GM12873 (cell line): ENCODE measurements around the gene PIP5K1A.

ENCODE experiments used
- TF ChIP-seq, protein P1 (sequence below): IDR thresholded peaks from 2 replicates; pipeline ENCODE4 v1.5.1; 2012; ENCODE audit warnings: low read depth, mild to moderate bottlenecking, moderate library complexity, low read length, control low read depth; ENCODE audit not compliant: insufficient read depth; ENCODE audit errors: missing control alignments

PIP5K1A gene

DNA sequence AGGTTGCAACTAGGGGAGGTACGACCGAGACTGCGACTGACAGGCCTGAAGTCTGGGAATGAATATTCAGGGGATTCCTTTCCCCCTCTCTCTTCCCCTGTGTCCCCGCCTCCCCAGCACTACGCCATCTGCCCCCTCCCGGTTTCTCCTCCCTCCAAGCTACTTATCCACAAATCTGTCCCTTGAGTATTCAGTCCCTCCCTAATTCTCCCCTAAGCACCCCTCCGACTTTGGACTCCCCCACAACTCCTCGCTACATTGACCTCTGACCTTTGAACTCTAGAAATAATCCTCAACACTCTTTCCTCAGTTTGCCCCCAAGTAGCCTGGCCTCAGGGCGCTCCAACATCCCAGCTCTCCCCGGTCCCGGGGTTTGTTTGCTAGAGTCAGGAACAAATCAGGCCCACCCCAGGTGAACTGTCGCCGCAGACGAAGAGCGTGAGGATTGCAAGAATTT lies 33.0 kb upstream of the PIP5K1A start:
- TF ChIP-seq, protein P1, sequence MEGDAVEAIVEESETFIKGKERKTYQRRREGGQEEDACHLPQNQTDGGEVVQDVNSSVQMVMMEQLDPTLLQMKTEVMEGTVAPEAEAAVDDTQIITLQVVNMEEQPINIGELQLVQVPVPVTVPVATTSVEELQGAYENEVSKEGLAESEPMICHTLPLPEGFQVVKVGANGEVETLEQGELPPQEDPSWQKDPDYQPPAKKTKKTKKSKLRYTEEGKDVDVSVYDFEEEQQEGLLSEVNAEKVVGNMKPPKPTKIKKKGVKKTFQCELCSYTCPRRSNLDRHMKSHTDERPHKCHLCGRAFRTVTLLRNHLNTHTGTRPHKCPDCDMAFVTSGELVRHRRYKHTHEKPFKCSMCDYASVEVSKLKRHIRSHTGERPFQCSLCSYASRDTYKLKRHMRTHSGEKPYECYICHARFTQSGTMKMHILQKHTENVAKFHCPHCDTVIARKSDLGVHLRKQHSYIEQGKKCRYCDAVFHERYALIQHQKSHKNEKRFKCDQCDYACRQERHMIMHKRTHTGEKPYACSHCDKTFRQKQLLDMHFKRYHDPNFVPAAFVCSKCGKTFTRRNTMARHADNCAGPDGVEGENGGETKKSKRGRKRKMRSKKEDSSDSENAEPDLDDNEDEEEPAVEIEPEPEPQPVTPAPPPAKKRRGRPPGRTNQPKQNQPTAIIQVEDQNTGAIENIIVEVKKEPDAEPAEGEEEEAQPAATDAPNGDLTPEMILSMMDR = no peak

DNA sequence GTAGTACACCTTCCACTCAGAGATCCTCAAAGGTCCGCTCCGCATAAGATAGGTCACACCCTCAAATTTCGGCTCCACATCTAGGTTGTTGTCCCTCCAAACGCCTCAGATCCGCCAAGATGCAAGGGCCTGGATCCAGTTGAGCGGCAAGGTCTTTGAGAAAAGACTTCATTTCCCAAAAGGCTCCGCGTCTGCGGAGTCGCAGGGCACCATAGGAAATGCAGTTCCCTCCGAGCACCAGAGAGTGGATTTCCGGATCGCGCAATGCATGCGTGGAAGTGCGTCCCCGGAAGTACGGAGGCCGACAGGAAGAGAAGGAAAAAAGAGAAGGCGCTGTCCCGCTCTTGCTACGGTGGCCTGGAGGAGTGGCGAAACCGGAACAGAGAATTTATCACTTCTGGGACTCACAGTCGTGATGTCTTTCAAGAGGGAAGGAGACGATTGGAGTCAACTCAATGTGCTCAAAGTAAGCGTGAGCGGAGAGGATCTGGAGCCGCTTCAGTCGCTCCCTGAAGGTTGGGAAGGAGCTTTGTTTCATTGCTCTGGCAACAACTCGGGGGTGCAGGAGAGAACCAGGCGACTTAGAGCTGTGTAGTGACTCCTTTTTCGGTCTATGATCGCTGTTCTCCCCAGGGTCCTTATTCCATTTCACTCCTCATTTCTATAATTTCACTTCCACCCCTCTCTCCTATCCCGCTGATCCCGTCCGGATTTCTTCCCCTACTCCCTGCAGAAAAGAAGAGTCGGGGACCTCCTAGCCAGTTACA lies 32.4 kb upstream of the PIP5K1A start, which contains the start of the genes LYSMD1 and SCNM1:
LYSMD1 (minus strand) TSS at position 165 of the 767 bp plus-strand sequence. CDS start 644 bp downstream, outside the sequence.
SCNM1 (plus strand) TSS at position 407 of the 767 bp plus-strand sequence; CDS start at position 416, 9 bp downstream.
- TF ChIP-seq, protein P1 = no peak

DNA sequence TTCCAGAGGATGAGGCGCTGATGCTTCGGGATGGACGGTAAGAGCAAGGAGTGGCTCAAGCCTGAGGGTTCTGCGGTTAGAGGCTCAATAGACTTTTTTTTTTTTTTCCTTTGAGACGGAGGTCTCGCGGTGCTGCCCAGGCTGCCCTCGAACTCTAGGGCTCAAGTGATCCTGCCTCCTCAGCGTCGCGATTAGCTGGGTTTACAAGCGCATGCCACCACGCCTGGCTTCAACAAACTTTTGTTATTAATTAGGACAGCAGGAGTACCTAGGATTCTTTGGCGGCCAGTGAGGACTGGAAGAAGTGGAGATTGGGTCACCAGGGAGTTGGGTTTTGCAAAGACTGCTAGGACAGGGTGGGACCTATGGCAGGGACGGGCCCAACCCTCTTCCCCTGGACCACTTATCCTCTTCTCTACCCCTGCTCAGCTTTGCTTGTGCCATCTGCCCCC lies 31.8 kb upstream of the PIP5K1A start:
- TF ChIP-seq, protein P1 = no peak

DNA sequence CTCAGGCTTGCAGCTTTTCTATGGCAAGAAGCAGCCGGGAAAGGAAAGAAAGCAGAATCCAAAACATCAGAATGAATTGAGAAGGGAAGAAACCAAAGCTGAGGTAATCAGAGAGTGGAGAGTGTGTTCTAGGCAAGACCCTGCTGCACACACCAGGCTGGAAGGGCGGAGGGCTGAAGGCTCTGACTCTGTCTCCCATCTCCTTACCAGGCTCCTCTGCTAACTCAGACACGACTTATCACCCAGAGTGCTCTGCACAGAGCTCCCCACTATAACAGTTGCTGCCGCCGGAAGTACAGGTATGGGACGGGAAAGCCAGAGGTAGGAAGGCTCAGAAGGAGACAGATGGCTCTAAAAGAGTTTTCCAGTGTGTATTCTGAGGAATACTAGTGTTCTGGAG lies 31.2 kb upstream of the PIP5K1A start:
- TF ChIP-seq, protein P1 = no peak

DNA sequence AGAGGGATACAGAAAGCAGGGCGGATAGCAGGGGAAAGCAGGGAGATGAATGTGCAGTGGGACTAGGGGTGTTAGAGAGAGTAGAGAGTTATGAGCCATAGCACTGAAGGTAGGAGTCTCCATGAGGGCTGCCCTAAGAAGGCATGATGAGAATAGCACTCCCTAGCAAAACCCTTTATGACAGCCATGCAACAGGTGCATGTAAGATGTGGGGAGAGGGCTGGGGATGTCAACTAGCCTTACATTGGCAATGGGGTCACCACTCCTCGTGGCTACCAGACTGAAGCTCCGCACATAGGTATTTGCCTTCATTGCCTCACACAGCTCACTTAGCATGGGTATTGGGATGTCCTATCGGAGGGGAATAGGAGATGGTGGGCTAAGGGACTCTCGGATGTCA lies 27.2 kb upstream of the PIP5K1A start:
- TF ChIP-seq, protein P1 = no peak

DNA sequence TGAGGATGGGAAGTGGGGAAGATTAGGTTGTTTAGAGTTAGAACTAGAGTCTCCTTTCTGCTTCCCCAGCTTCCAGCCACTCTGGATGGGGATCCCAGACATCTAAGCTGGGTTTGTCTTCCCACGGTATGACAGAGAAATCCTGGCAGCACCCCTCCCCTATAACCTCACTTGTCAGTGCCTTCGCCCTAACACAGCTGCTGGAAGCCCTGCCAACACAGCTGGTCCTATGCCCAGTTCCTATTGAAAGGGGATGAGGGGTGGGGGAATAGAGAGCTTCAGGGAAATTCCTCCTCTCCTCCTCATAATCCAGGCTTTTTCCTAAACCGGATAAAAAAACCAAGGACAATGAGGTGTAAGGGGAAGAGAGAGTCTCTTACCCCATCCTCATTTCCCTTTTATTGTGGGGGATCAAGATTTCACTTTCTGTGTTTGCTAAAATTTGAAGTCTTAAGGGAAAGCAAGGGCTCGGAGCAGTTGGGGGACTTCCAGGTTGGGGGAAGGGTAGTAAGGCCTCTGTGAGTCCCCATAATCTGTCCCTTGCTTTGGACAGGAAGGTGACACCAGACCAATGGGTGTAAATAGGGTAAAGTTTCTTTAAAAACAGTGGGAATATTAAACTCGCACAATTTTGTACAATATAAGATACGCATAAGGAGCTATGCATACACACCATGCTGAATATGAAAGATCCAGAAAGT lies 23.2 kb upstream of the PIP5K1A start:
- TF ChIP-seq, protein P1 = no peak

DNA sequence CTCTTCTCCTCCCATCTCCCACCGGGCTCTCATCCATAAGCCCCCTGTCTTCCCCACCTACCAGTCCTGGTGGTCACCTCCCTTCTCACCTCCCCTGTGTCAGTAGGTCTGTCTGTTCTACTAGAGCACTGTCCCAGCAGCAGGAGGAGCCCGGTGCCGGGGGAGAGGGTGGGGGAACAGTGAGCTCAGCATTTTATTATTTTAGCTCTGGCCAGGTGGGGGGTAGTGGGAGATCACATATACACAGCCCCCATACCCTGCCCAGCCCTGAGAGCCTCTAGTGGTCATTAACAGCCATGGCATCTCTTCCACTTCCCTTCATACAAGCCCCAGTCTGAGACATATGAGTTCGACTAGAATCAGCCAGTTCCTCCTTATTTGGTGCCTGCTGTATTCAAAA lies 22.5 kb upstream of the PIP5K1A start, which contains the start of gene TMOD4:
TMOD4 (minus strand) TSS at position 119 of the 400 bp plus-strand sequence. CDS start 1,106 bp downstream, outside the sequence.
- TF ChIP-seq, protein P1 = peak; percentile 68
